ENCODE results near the gene GGA2. TPM values are rescaled to one million over a fixed set of nuclear protein-coding genes. Genes with fewer than 3 reads are reported as not detected.

Gene GGA2, protein sequence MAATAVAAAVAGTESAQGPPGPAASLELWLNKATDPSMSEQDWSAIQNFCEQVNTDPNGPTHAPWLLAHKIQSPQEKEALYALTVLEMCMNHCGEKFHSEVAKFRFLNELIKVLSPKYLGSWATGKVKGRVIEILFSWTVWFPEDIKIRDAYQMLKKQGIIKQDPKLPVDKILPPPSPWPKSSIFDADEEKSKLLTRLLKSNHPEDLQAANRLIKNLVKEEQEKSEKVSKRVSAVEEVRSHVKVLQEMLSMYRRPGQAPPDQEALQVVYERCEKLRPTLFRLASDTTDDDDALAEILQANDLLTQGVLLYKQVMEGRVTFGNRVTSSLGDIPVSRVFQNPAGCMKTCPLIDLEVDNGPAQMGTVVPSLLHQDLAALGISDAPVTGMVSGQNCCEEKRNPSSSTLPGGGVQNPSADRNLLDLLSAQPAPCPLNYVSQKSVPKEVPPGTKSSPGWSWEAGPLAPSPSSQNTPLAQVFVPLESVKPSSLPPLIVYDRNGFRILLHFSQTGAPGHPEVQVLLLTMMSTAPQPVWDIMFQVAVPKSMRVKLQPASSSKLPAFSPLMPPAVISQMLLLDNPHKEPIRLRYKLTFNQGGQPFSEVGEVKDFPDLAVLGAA
- 19.8 and 28.2 TPM in 2 replicates for total RNA-seq

DNA sequence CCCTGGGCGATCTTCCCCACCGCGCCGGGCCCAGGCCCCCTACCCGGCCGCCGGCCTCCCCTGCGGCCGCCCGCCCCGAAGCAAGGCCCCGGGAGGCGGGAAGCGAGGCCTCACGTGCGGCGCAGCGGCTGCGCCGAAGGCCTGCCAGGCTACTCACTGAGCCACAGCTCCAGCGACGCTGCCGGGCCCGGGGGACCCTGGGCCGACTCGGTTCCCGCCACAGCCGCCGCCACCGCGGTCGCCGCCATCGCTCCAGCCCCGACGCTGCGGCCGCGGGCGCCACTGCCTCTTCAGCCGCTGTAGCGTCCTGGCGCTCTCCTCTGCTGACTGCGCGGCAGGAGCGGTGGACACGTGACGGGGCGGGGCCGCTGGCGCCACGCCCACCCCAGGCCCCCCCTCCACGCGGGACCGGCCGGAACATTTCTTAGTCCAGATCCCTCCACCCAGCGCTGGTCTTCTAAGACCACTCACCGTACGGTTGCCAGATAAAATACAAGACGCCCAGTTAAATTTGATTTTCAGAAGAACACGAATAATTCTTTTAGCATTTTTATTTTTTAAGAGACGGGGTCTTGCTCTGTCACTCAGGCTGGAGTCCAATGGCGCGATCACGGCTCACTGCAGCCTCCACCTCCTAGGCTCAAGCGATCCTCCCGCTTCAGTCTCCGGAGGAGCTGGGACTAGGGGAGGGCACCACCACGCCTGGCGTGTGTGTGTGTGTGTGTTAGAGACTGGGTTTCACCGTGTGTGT is at the start of gene GGA2:
Gene GGA2 (minus strand): TSS at position 331 of the 751 bp plus-strand sequence. CDS start 83 bp downstream, at position 248.

DNA sequence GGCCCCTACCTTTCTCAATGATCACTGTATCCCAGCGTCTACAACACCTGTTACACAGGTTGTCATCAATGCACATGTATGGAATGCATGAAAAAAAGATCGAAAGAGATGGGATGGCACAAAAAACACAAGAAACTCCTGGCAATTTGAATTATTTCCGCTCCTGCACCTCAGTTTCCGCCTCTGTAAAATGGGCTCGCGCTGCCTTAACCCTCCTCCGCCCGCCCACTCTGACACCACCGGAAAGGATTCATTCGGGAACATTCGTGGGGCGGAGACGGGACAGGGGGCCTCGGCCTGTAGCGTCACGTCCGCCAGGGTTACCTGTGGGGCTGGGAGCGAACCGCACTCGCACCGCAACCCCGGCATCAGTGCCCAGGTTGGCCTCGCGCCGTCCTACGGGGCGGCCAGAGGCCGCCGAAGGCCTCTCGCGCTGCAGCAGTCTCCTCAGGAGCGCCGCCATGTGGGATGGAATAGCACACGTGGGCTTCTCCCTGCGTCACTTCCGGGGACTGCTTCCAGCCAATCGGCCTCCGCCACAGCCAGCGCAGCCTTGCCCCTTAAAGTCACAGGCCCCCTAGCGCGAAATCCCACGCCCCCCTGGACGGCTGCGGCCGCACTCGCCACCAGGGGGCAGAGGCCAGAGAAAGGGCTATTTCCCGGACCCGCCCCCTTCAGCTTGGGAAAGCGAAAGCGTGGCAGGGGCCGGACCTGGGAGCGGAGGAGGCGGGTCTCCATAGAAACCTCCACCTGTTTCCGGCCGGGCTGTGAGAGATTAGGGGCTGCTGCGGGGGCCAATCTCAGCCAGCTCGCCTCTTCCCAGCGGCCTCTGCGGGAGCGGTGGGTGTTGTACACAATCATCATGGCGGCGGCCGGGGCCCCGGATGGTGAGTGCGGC is 46.8 kb upstream of the GGA2 start, which contains the start of the genes EARS2 and UBFD1:
Gene EARS2 (minus strand): TSS at position 470 of the 898 bp plus-strand sequence. CDS start 7 bp downstream, at position 463.
Gene UBFD1 (plus strand): TSS at position 847 of the 898 bp plus-strand sequence. CDS start 16 bp downstream, at position 863.

DNA sequence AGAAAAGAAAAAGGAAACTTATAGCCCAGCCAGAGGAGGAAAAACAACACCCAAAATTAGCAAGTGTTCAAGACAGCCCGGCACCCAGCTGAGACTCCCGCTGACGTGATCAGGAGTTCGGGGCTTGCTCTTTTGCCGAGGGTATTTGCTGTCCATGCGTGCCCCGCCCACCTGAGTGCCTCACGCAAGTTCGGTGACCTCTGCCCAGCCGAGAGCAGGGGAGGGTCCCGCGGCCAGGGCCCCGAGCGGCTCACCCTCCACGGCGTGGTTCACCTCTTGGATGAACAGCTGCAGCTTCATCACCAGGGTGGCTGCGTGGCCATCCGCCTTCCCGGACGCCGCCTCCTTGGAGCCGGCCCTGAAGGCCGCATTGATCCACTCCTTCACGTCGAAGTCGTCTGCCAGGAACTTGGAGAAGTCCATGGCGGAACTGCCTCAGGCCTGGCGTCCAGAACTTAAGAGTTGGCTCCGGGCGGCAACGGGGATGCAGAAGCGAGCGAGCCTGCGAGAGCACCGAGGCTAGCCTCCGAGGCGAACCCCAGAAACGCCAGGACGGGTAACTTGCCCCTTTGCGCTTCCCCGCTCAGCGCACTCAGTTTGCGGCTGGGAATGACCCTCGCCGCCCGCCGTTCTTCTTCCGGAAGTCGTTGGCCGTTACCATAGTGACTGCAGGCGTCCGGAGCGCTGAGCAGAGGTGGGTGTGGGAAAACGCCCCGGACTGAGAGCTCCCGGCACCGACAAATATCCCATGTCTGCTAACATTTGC is 57.5 kb downstream of the GGA2 start, which contains the start of gene COG7:
Gene COG7 (minus strand): TSS at position 618 of the 766 bp plus-strand sequence. CDS start 195 bp downstream, at position 423.

Small RNA genes lying within 50 kb of the gene (small RNA-seq; reads per million reads assigned to genes)
- gene RF00072 (ENCODE audit: low replicate concordance), result not detected

Other genes starting within 250 kb of the GGA2 start
- gene SCNN1B, start 208.2 kb downstream of the GGA2 start, total RNA-seq, result not detected in 2 replicates
- 17.7 and 29.8 TPM in 2 replicates for gene COG7, start 57.3 kb downstream of the GGA2 start, total RNA-seq
- gene EARS2, start 46.9 kb upstream of the GGA2 start, total RNA-seq, result 48.8 and 55.3 TPM in 2 replicates
- gene UBFD1, start 47.2 kb upstream of the GGA2 start, total RNA-seq, result 56.5 and 116 TPM in 2 replicates
- gene NDUFAB1, start 85.8 kb upstream of the GGA2 start, total RNA-seq, result 58.4 and 92.8 TPM in 2 replicates
- gene PALB2, start 130.8 kb upstream of the GGA2 start, total RNA-seq, result 13.3 and 22.6 TPM in 2 replicates
- 51.4 and 59.7 TPM in 2 replicates for gene DCTN5, start 131.0 kb upstream of the GGA2 start, total RNA-seq
- gene PLK1, start 168.4 kb upstream of the GGA2 start, total RNA-seq, result 2.0 and 70.7 TPM in 2 replicates
- not detected in 2 replicates for gene ERN2, start 202.7 kb upstream of the GGA2 start, total RNA-seq
- gene CHP2, start 244.5 kb upstream of the GGA2 start, total RNA-seq, result not detected in 2 replicates

Measured in placental pericyte (primary cell).